ENCODE measurements around the gene CD52. TPM values are rescaled to one million over a fixed set of nuclear protein-coding genes. Genes with fewer than 3 reads are reported as not detected.

The CD52 gene
- total and polyA plus RNA-seq, 2 experiments from 2014 or later: 7.3 TPM; not detected in 1

- DNase-seq (ENCODE audit: low spot score) (no peak), ATAC-seq (no peak)
- Histone ChIP-seq H3K27me3 (ENCODE audit: insufficient read depth) (no peaks in the 10 kb centered on the region), H3K4me2 (no peak overlapping the region), H4K20me1 (replicated peaks; ENCODE audit: insufficient read depth) (no peaks in the 10 kb centered on the region; the same call in 1 of the 2 replicates), H3K9me2 (ENCODE audit: insufficient read depth) (no peaks in the 10 kb centered on the region), H3K4me3 (no peak overlapping the region), H3K36me3 (ENCODE audit: insufficient read depth) (peaks cover 8% of the 10 kb centered on the region), H3K79me2 (replicated peaks; ENCODE audit: insufficient read depth) (no peaks in the 10 kb centered on the region), H3K27ac (ENCODE audit: low read depth) (no peak overlapping the region), H3F3A (replicated peaks; ENCODE audit: low read depth) (no peaks in the 10 kb centered on the region), H2AFZ (no peak overlapping the region), H3K4me1 (ENCODE audit: insufficient read depth) (no peaks in the 10 kb centered on the region; the same call in 1 of the 2 replicates)
- no peak overlapping the region for H3K4me3 Mint-ChIP-seq
- peaks cover 4% of the 10 kb centered on the region for H3K27me3 Mint-ChIP-seq (ENCODE audit: insufficient read depth, low read depth, poor library complexity)
- TF ChIP-seq EZH2 (IDR thresholded peaks at IDR 0.05; ENCODE audit: low read depth, unreplicated experiment): no peak
- TF ChIP-seq EZH2phosphoT487 (IDR thresholded peaks at IDR 0.05; ENCODE audit: unreplicated experiment): no peak
- TF ChIP-seq ZNF331 (CRISPR knock-in tag; IDR thresholded peaks at IDR 0.05; ENCODE audit: low read depth): no peak
- no peak for TF ChIP-seq JUNB (IDR thresholded peaks at IDR 0.05; ENCODE audit: unreplicated experiment)
- TF ChIP-seq POLR2AphosphoS5 (IDR thresholded peaks at IDR 0.05; ENCODE audit: low read depth): no peak
- TF ChIP-seq ETS1 (IDR thresholded peaks at IDR 0.05): no peak
- no peak for TF ChIP-seq REST (IDR thresholded peaks at IDR 0.05; ENCODE audit: unreplicated experiment)
- TF ChIP-seq ZNF114 (CRISPR knock-in tag; IDR thresholded peaks at IDR 0.05): no peak
- TF ChIP-seq ZNF462 (CRISPR knock-in tag; IDR thresholded peaks at IDR 0.05): no peak
- no peak for TF ChIP-seq STAT1 (IDR thresholded peaks at IDR 0.05; ENCODE audit: unreplicated experiment)
- no peak for TF ChIP-seq NANOG (IDR thresholded peaks at IDR 0.05; ENCODE audit: borderline replicate concordance)
- TF ChIP-seq CTCF (conservative IDR thresholded peaks at IDR 0.05; ENCODE audit: low read depth in 2 of 2): no peak
- TF ChIP-seq CREB1 (CRISPR knock-in tag; IDR thresholded peaks at IDR 0.05; ENCODE audit: low read depth): no peak
- no peaks in the 10 kb centered on the region for H3K9me3 Mint-ChIP-seq
- peaks cover 7% of the 10 kb centered on the region for H3K4me1 Mint-ChIP-seq
- H3K27ac Mint-ChIP-seq: no peak overlapping the region
- H3K36me3 Mint-ChIP-seq (ENCODE audit: low read depth): peaks cover 40% of the 10 kb centered on the region
Measured at GRCh38 chr1:26324550-26324949, 6.8 kb downstream of the CD52 start.
